Spleen (tissue), 13 donors: ENCODE data around the gene ENSA. TPM values are rescaled to one million over a fixed set of nuclear protein-coding genes. Genes with fewer than 3 reads are reported as not detected.

Experiments used
- DNase-seq: peaks from one replicate; pipeline ENCODE4 v3.0.0-alpha.2; 2020
- H3K27ac ChIP-seq, 8 donors: fragments of 200-600 bp; sonication (generic) in 7 of 8; 1 replicate in 4 of 8; 2 replicates in 4 of 8; pipeline versions ENCODE4 v1.5.0 to v1.8.0; 2016 to 2021; ENCODE audit warnings: inconsistent platforms in 4 of 8, mild to moderate bottlenecking in 4 of 8, moderate library complexity in 1 of 8
- H3K27me3 ChIP-seq, 7 donors: fragments of 200-600 bp; sonication (generic) in 6 of 7; replicated peaks in 1 of 7; 1 replicate in 4 of 7; 2 replicates in 3 of 7; pipeline versions ENCODE4 v1.5.0 to v1.8.0; 2016 to 2021; ENCODE audit warnings: inconsistent platforms in 3 of 7, mild to moderate bottlenecking in 1 of 7
- H3K36me3 ChIP-seq, 6 donors: fragments of 200-600 bp; sonication (generic) in 5 of 6; 1 replicate in 4 of 6; 2 replicates in 2 of 6; pipeline versions ENCODE4 v1.5.0 to v1.8.0; 2016 to 2021; ENCODE audit warnings: inconsistent platforms in 2 of 6
- H3K4me1 ChIP-seq, 6 donors: fragments of 200-600 bp; sonication (generic) in 5 of 6; 1 replicate in 3 of 6; 2 replicates in 3 of 6; pipeline versions ENCODE4 v1.5.0 to v1.8.0; 2016 to 2021; ENCODE audit warnings: inconsistent platforms in 3 of 6
- H3K4me3 ChIP-seq, 8 donors: fragments of 200-600 bp; sonication (generic) in 7 of 8; 1 replicate in 4 of 8; 2 replicates in 4 of 8; pipeline versions ENCODE4 v1.5.0 to v1.8.0; 2016 to 2021; ENCODE audit warnings: inconsistent platforms in 4 of 8, mild to moderate bottlenecking in 4 of 8, moderate library complexity in 2 of 8
- H3K9me3 ChIP-seq, 8 donors: fragments of 200-600 bp; sonication (generic) in 7 of 8; 1 replicate in 4 of 8; 2 replicates in 4 of 8; pipeline versions ENCODE4 v1.5.0 to v1.8.0; 2016 to 2021; ENCODE audit warnings: inconsistent platforms in 4 of 8
- POLR2A ChIP-seq, 3 donors: fragments of 450-650 bp; IDR thresholded peaks; one replicate each; pipeline ENCODE4 v1.5.1; 2017; ENCODE audit warnings: antibody characterized with exemption in 3 of 3, mild to moderate bottlenecking in 1 of 3
- POLR2AphosphoS5 ChIP-seq, 3 donors: sonication (generic); formaldehyde crosslinking; IDR thresholded peaks; one replicate each; pipeline ENCODE4 v1.5.1; 2017; ENCODE audit warnings: antibody characterized with exemption in 3 of 3
- WGBS, 5 donors: extraction: QIAGEN DNeasy Blood & Tissue Kit in 3 of 5; methylation state at CpG; one replicate each; pipeline versions ENCODE4 v1.1.5 to v1.1.7; 2013 to 2018; 5-methylcytosine and 5-hydroxymethylcytosine counted together
- intact Hi-C: fragments of 100-400 bp; cut with DNase I; formaldehyde crosslinking; loops from one replicate; pipeline ENCODE4 v1.15.0; 2023; ENCODE audit warnings: low total_unique reads
- long read RNA-seq, 2 donors: transcript quantifications; one replicate each; lab custom pipeline, GENCODE V29; 2026
- polyA plus RNA-seq, 3 donors: library from polyadenylated mRNA; stranded (reverse); fragments of 200-250 nt; gene quantifications; one replicate each; pipeline ENCODE4 v1.2.1, GENCODE V29; 2013
- total RNA-seq, 7 donors: library from RNA; depleted of rRNA in 3 of 7; stranded (reverse); fragments of >200 nt in 3 of 7; fragmentation: NEBNext Ultra II Directional in 4 of 7; extraction: Animal tissue kit (Norgen Biotek cat#: 25700) in 4 of 7; gene quantifications; one replicate each; pipeline versions ENCODE4 v1.1.0 to v1.2.1, GENCODE V29; 2016 to 2021
- TF ChIP-seq, protein P1 (sequence below), 11 experiments: fragments of 200-600 bp in 7 of 11; fragments of 450-650 bp in 4 of 11; sonication (generic) in 4 of 11; IDR thresholded peaks in 8 of 11; conservative IDR thresholded peaks in 3 of 11; 1 replicate in 7 of 11; 2 replicates in 4 of 11; pipeline versions ENCODE4 v1.4.0 to v1.8.0; 2016 to 2021; ENCODE audit warnings: antibody characterized with exemption in 11 of 11, inconsistent platforms in 4 of 11, mild to moderate bottlenecking in 1 of 11
- donor health status: healthy with polysubstance abuse.
- donor health status: DM: no; HTN: no; CAD: no; lungs with moderate emphysema.
- donor health status: DM: no; HTN: no; CAD: no.
- donor health status: Bipolar disorder and iron deficiency.
- donor health status: healthy.
- donor health status: DM: no; HTN: no; CAD: no.
- donor health status: DM: yes; HTN: yes; CAD: no.

Gene ENSA, protein sequence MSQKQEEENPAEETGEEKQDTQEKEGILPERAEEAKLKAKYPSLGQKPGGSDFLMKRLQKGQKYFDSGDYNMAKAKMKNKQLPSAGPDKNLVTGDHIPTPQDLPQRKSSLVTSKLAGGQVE
- total RNA-seq = 100 to 1,000 TPM in 6 of 7 donors, 10 to 100 TPM in 1; 97.0 to 153 (median 135) TPM
- polyA plus RNA-seq = 100 to 1,000 TPM in 2 of 3 donors, 10 to 100 TPM in 1; 96.3 to 127 (median 107) TPM
- long read RNA-seq, donor 1, transcript ENSA-208 (4 exons, 2,085 nt) = major isoform, 44 of 65 reads
- long read RNA-seq, donor 1, transcript ENSA-207 (2 exons, 703 nt) = minor isoform, 7 of 65 reads
- long read RNA-seq, donor 1, transcript ENSA-201 (3 exons, 2,818 nt) = minor isoform, 12 of 65 reads
- long read RNA-seq, donor 1, partial matches to known transcripts = 0 of 65 reads
- long read RNA-seq, donor 1, other reads (novel, unspliced or antisense) = 0 of 65 reads
- long read RNA-seq, donor 2, transcript ENSA-201 (3 exons, 2,818 nt) = minor isoform, 17 of 76 reads
- long read RNA-seq, donor 2, transcript ENSA-208 (4 exons, 2,085 nt) = major isoform, 47 of 76 reads
- long read RNA-seq, donor 2, partial matches to known transcripts = 0 of 76 reads
- long read RNA-seq, donor 2, other reads (novel, unspliced or antisense) = 0 of 76 reads

DNA sequence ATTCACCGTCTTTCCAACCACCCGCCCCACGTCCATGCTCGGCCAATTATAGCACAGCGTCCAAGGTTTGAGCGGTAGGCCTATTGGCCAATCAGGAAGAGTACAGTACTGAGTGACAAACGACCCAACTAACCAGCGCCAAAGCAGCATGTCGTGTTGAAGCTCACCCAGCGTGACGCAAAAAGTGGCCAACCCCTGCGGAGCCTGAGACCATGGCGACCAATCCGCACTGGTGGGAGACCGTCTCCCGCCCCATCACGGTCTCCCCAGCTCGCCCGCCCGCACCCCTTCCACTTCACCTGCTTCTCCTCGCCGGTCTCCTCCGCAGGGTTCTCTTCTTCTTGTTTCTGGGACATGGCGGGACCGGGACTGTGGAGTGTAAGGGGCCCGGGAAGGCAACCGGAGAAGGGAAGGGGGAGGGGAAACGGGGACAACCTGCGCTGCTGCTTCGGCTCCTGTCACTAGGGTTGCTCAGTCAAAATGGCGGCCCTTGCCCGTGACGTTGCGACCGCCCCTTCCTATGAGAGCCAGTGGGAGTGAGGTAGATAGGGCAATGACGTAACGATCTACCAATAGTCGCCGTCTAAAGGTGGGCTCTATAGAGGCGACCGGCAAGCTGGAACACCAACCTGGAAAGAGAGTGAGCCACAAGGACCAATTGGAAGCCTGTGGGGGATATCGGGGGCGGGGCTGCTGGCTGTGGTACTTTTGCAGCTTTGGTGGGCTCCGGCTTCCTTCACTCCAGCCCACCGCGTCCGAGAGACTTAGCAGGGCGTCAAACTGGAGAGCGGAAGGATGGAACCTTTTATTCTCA is at the start of gene ENSA:
ENSA (minus strand) TSS at position 498 of the 814 bp plus-strand sequence; CDS start at position 356, 142 bp downstream.
- 0 to 1% (median 1%) methylated on average over 46 to 49 of the region's 49 CpGs for WGBS, 5 donors

DNA sequence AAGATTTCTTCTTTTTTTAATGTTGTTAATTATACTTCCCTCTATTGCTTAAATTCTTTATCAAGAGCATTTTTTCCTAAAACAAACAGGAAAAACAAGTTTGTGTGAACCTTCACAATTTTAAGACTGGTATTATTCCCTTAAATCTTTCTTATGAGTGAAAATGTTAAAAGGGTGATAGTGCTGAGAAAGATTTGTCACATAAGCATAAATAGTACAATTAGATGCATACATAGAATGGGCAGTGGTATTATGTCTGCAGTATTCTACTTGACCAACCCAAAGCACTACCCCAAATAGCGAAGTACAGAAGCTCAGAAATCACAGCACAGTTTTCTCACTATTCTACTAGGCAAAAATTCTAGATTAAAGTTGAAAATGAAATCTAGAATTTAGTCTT is 49.6 kb upstream of the ENSA start:
- 94 to 98% (median 97%) methylated on average over 1 of the region's 1 CpG for WGBS, 5 donors
- H3K4me1 ChIP-seq = peaks cover 0 to 6% (median 3%) of the 10 kb centered on the region in 6 donors
- H3K27me3 ChIP-seq = no peaks in the 10 kb centered on the region

More for the DNA sequence above, at the start of gene ENSA:
- Histone ChIP-seq H3K4me3 (peak within 1 kb of the TSS; percentile 54 to 68 (median 60)), H3K27me3 (no peaks in the 10 kb centered on the region), H3K27ac (peak within 1 kb of the TSS; percentile 87 to 99 (median 98)), H3K9me3 (no peaks in the 10 kb centered on the region), H3K4me1 (peaks cover 16 to 49% (median 22%) of the 10 kb centered on the region in 6 donors), H3K36me3 (peaks cover 6 to 35% (median 32%) of the 10 kb centered on the region in 6 donors)
- intact Hi-C loops = no loop called here
- DNase-seq = peak; percentile 98
- TF ChIP-seq POLR2AphosphoS5 (IDR thresholded peaks at IDR 0.05) = peak; percentile 96 to 98 (median 96)
- TF ChIP-seq, protein P1, sequence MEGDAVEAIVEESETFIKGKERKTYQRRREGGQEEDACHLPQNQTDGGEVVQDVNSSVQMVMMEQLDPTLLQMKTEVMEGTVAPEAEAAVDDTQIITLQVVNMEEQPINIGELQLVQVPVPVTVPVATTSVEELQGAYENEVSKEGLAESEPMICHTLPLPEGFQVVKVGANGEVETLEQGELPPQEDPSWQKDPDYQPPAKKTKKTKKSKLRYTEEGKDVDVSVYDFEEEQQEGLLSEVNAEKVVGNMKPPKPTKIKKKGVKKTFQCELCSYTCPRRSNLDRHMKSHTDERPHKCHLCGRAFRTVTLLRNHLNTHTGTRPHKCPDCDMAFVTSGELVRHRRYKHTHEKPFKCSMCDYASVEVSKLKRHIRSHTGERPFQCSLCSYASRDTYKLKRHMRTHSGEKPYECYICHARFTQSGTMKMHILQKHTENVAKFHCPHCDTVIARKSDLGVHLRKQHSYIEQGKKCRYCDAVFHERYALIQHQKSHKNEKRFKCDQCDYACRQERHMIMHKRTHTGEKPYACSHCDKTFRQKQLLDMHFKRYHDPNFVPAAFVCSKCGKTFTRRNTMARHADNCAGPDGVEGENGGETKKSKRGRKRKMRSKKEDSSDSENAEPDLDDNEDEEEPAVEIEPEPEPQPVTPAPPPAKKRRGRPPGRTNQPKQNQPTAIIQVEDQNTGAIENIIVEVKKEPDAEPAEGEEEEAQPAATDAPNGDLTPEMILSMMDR (IDR thresholded peaks at IDR 0.05 in 8 of 11, conservative IDR thresholded peaks at IDR 0.05 in 3 of 11) = peak in 2 of 11 experiments; percentile 25 to 30
- peak in 2 of 3 donors; percentile 71 to 88 for TF ChIP-seq POLR2A (IDR thresholded peaks at IDR 0.05)

DNA sequence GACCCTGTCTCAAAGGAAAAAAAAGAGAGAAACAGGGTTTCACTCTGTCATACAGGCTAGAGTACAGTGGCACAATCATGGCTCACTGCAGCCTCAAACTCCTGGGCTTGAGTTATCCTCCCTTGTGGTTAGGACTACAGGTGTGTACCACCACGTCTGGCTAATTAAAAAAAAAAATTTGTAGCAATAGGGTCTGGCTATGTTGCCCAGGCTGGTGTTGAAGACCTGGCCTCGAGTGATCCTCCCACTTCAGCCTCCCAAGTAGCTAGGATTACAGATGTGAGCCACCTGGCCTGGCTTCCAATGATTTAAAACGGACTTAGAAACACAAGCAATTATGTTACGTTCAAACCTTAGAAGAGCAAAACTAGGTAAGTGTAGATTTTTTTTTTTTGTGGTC is 45.5 kb upstream of the ENSA start:
- Histone ChIP-seq H3K27ac (no peak overlapping the region), H3K4me1 (no peaks in the 10 kb centered on the region), H3K4me3 (no peak overlapping the region), H3K36me3 (peaks cover 0 to 64% (median 4%) of the 10 kb centered on the region in 6 donors), H3K9me3 (no peaks in the 10 kb centered on the region), H3K27me3 (no peaks in the 10 kb centered on the region)
- TF ChIP-seq, protein P1 (IDR thresholded peaks at IDR 0.05 in 8 of 11, conservative IDR thresholded peaks at IDR 0.05 in 3 of 11) = no peak
- TF ChIP-seq POLR2AphosphoS5 (IDR thresholded peaks at IDR 0.05) (no peak), POLR2A (IDR thresholded peaks at IDR 0.05) (no peak)
- WGBS, 5 donors = 91 to 96% (median 94%) methylated on average over 4 of the region's 4 CpGs
- no peak for DNase-seq
- intact Hi-C loops = no loop called here

More for the DNA sequence above, 49.6 kb upstream of the ENSA start:
- TF ChIP-seq POLR2AphosphoS5 (IDR thresholded peaks at IDR 0.05) (no peak), POLR2A (IDR thresholded peaks at IDR 0.05) (no peak)
- TF ChIP-seq, protein P1 (IDR thresholded peaks at IDR 0.05 in 8 of 11, conservative IDR thresholded peaks at IDR 0.05 in 3 of 11) = no peak
- H3K27ac ChIP-seq = no peak overlapping the region
- H3K9me3 ChIP-seq = no peaks in the 10 kb centered on the region
- H3K4me3 ChIP-seq = no peak overlapping the region
- intact Hi-C loops = no loop called here
- DNase-seq = no peak
- H3K36me3 ChIP-seq = peaks cover 0 to 67% (median 5%) of the 10 kb centered on the region in 6 donors
